Epidermal melanocyte (primary cell): Measurements from ENCODE around the gene C15orf40.
"Not testable (repeated sequence)": the region's sequence is repeated elsewhere in the genome, so short reads cannot be mapped to it uniquely, and the experiment has no call there.

Source experiments
- DNase-seq: peaks from one replicate; pipeline ENCODE4 v3.0.0; 2011; ENCODE audit warnings: low spot score; ENCODE audit not compliant: insufficient read length

The C15orf40 gene

DNA sequence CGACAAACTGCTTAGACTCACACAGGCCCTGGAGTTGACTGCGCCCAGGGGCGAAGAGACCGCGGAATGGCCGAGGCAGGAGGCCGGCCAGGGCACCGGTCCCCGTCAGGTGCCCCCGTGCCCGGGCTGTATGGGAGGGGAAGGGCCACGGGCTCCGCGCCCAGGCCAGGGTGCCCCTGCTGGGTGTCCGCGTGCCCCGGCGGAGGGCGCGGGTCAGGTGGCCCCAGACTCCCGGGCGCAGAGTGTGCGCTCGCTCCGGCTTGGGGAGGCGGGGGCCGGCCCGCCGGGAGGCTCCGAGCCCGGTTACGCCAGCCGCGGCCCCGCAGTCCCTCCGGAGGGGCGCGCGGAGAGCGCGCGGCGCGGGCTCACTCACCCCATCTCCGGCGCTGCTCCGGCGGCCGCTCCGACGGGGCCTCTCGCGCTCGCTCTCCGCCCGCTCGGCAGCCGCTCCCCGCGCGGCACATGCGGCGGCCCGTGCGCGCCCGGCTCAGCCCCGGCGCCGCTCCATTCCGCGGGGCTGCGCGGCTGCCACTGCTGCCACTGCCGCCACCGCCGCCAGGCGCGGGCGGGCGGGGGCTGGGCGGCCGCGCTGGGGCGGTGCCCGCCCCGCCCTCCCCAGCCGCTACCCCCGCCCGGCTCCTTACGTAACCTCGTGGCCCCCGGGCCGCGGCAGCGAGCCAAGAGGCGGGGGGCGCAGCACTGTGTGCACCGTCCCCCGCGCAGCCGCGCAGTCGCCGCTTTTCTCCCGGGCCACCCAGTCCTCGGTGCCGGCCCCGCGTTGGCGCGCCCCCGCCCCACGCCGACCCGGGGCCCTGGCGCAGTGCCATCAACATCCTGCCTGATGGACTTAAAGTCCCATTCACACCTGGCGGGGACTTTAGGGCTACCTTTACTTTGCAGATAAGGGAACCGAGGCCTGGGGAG lies 59.0 kb downstream of the C15orf40 start, which contains the start of gene HOMER2:
TSS of gene HOMER2 (minus strand) at position 563 of the 924 bp plus-strand sequence. CDS start at position 378, 185 bp downstream.
- no peak for DNase-seq

DNA sequence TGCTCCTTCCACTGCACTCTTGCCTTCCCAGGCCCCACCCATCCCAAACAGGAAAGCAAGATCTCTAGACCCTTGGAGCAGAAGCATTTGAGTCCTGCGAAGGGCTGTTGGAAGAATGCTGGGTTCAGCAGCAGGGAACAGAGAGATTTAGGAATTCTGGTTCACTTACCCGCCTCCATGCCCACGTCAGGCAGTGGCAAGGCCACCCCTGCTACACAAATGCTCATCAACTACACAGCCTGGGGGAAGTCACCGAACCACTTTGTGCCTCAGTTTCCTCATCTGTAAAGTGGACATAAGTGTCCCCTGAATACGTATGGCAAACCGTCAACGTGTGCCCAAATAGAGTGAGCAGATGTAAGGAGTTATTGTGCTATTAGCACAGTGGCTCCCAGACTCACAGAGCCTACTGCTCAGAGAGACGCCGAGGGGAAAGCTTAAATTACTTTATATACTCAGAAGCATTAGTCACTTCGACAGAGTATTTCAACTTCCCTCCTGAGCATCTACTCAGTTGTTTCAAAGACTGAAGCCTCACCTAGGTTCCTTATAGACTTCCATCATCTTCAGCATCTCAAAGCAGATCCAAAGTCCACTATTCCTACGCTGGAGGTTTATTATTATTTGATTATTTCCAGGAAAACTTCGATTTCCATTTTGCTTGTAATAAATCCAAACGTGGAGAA lies 59.8 kb downstream of the C15orf40 start:
- DNase-seq = peak; percentile 12

- peak; percentile 14 for DNase-seq
Observed at GRCh38 chr15:82950746-82951370, 60.6 kb downstream of the C15orf40 start.

- DNase-seq = peak; percentile 6
Observed at GRCh38 chr15:82950295-82950694, 61.1 kb downstream of the C15orf40 start.

GRCh38 chr15:82946155-82946701 lies 65.2 kb downstream of the C15orf40 start:
- no peak for DNase-seq

DNA sequence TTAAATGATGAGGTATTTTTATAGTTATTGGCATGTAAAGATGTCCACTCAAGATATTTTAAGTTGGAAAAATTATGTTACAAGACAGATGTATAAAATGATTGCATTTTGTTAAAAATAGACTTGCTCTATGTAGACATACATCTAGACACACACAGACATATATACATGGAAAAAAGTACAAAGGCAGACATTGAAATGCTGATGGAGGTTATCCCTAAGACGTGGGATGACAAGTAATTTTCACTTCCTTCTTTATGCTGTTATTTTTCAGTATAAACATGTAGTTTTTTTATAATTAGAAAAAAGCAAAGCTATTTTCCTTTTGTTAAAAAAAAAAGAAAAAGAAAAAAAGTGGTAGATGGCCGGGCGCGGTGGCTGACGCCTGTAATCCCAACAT lies 66.1 kb downstream of the C15orf40 start:
- DNase-seq = no peak

DNA sequence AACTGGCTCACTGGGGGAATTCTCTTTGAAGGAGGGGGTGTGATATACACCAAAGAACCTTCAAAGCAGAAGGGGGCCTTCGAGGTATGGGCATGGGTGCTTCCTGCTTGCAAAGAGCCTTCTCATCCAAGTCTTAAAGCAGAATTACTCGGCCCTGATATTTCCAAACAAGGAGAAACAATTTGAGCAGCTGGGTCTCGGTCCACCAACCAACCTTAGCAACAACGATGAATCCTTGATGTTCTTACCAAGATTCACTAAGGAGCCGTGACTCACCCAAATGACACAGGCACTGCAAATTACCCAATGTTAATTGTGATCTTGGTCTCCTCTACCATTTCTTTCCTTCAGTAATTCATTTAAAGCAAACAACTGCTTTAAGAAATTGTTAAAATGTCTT lies 66.6 kb downstream of the C15orf40 start:
- DNase-seq = no peak

DNA sequence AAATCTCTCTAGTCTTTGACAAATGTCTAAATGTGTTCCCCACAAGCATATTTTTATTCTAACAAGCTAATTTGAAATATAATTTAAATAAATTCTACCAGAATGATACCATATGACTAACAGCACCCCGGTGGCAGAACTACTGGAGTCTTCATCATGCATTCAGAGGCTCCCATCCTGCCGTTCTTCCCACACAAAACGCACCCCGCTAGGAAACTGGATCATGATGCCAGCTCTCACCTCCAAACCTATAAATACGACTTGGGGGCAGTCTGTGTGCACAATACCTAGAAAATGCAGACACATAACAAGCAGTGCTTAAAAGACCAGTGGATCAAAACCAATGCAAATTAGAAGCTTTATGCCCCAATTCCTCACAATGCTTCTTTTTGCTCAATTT lies 67.4 kb downstream of the C15orf40 start:
- DNase-seq = no peak

GRCh38 chr15:82943176-82943575 lies 68.3 kb downstream of the C15orf40 start:
- no peak for DNase-seq

DNA sequence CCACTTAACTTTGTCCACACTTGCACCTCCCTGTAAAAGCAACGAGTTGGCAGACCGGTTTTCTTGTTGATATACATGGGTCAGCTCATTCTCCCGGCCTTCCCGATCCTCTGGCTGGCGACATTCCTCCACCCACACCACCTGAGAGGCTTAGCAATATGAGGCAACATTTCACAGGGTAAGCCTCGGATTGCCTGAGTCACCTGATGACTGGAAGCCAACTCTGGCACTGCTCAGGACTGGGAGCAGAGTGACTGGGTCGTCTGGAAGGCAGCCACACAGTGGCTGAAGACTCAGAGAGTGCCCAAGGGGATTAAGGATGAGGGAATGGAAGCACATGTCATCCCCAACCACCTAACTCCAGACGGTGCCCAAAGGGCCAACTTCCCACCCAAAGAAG lies 68.7 kb downstream of the C15orf40 start:
- DNase-seq = no peak

DNA sequence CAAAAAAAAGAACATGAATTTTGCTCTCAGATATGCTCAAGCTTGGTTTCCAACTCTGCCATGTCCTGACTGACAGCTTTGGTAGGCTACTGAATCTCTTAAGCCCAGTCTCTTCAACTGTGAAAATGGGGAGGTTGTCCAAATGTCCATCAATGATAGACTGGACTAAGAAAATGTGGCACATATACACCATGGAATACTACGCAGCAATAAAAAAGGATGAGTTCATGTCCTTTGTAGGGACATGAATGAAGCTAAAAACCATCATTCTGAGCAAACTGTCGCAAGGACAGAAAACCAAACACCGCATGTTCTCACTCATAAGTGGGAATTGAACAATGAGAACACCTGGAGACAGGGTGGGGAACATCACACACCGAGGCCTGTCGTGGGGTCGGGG lies 71.8 kb downstream of the C15orf40 start:
- not testable (repeated sequence) for DNase-seq
